GM12801 (cell line): ENCODE measurements around the gene KIAA1217.

ENCODE experiments used
- TF ChIP-seq, protein P1 (sequence below): IDR thresholded peaks from one replicate; pipeline ENCODE4 v1.5.1; 2011; ENCODE audit warnings: control low read depth; ENCODE audit not compliant: insufficient read length; ENCODE audit errors: extremely low read depth

Gene KIAA1217, protein sequence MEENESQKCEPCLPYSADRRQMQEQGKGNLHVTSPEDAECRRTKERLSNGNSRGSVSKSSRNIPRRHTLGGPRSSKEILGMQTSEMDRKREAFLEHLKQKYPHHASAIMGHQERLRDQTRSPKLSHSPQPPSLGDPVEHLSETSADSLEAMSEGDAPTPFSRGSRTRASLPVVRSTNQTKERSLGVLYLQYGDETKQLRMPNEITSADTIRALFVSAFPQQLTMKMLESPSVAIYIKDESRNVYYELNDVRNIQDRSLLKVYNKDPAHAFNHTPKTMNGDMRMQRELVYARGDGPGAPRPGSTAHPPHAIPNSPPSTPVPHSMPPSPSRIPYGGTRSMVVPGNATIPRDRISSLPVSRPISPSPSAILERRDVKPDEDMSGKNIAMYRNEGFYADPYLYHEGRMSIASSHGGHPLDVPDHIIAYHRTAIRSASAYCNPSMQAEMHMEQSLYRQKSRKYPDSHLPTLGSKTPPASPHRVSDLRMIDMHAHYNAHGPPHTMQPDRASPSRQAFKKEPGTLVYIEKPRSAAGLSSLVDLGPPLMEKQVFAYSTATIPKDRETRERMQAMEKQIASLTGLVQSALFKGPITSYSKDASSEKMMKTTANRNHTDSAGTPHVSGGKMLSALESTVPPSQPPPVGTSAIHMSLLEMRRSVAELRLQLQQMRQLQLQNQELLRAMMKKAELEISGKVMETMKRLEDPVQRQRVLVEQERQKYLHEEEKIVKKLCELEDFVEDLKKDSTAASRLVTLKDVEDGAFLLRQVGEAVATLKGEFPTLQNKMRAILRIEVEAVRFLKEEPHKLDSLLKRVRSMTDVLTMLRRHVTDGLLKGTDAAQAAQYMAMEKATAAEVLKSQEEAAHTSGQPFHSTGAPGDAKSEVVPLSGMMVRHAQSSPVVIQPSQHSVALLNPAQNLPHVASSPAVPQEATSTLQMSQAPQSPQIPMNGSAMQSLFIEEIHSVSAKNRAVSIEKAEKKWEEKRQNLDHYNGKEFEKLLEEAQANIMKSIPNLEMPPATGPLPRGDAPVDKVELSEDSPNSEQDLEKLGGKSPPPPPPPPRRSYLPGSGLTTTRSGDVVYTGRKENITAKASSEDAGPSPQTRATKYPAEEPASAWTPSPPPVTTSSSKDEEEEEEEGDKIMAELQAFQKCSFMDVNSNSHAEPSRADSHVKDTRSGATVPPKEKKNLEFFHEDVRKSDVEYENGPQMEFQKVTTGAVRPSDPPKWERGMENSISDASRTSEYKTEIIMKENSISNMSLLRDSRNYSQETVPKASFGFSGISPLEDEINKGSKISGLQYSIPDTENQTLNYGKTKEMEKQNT (N-terminal part only)

DNA sequence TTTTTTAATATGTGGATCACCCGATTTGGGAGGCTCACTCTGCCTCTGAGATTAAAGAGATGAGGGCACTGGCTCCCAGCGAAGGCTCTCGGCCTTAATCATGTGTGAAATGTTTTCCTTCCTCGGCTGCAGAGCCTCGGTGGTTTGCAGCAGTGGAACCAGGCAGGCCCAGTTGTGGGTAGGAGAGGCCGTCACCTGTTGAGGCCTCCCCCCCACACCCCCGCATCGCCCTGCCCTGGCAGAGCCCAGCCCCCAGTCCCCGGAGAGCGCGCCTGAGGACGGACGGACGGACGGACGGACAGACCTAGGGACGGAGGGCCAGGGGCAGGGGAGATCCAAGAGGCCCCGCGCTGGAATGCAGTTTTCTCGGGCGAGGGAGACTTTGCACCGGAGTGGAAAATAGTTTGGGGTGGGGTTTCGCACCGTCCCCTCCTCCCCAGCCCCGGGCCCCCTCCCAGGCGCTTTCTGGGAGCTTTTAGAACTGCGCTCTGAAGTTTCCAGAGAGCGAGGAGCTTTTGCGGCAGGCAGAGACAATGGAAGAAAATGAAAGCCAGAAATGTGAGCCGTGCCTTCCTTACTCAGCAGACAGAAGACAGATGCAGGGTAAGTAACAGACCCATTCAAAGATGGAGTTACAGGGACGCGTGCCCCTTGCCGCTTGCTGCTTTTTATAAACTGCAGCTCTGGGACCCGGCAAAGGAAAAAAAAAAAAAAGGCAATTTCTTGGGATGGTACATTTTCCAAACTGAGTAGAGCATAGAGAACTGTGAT lies at the start of gene KIAA1217:
Gene KIAA1217, plus strand, starts transcription at position 478 of the 771 bp plus-strand sequence. Its CDS starts 56 bp downstream, at position 534.
- TF ChIP-seq, protein P1, sequence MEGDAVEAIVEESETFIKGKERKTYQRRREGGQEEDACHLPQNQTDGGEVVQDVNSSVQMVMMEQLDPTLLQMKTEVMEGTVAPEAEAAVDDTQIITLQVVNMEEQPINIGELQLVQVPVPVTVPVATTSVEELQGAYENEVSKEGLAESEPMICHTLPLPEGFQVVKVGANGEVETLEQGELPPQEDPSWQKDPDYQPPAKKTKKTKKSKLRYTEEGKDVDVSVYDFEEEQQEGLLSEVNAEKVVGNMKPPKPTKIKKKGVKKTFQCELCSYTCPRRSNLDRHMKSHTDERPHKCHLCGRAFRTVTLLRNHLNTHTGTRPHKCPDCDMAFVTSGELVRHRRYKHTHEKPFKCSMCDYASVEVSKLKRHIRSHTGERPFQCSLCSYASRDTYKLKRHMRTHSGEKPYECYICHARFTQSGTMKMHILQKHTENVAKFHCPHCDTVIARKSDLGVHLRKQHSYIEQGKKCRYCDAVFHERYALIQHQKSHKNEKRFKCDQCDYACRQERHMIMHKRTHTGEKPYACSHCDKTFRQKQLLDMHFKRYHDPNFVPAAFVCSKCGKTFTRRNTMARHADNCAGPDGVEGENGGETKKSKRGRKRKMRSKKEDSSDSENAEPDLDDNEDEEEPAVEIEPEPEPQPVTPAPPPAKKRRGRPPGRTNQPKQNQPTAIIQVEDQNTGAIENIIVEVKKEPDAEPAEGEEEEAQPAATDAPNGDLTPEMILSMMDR = no peak

DNA sequence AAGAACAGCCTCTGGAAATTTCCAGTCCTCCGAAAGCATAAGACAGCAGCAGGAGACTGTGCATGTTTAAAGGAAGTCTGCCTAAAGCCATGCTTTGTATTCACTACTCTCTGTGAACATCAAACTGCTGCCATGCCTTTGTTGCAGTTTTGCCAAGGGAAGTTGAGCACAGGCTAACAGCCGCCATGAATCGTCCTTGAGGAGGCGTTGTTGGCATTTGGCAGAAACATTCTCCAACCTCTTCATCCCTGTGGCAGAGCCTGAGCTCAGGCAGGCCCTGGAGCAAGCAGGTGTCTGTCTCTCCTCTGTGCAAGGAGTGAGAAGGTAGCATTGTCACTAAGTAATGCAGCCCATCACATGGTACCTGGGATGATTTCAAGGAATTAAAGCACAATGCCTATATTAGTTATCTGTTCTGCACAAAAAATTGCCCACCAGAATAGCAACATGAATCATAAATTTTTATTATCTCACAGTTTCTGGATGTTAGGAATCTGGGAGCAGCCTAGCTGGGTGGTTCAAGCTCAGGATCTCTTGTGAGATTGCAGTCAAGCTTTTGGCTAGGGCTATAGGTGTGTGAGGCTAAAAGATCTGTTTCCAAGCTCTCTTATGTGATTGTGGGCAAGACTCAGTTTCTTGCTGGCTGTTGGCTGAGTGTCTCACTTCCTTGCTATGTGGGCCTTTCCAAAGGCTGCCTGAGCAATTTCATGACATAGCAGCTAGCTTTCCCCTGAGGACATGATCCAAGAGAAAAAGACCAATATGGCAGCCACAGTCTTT lies 46.5 kb upstream of the KIAA1217 start:
- TF ChIP-seq, protein P1 = no peak

DNA sequence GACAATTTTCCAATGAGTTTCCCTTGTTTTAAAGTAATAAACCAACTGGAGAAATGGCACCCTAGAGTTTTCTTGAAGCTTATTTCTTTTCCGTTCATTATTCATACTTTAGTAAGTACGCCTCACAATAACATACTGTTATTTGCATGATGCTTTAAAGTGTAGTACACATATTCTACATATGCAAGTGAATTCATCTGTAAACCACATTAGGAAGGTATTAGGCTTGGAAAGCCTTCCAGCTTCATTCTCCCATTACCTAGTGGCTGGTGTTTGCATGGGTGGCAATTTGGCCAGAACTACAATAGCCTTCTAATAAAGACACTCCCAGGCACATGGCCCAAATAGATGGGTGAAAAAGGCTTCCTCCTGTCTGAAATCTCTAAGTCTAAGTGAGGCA lies 45.5 kb upstream of the KIAA1217 start:
- TF ChIP-seq, protein P1 = no peak

DNA sequence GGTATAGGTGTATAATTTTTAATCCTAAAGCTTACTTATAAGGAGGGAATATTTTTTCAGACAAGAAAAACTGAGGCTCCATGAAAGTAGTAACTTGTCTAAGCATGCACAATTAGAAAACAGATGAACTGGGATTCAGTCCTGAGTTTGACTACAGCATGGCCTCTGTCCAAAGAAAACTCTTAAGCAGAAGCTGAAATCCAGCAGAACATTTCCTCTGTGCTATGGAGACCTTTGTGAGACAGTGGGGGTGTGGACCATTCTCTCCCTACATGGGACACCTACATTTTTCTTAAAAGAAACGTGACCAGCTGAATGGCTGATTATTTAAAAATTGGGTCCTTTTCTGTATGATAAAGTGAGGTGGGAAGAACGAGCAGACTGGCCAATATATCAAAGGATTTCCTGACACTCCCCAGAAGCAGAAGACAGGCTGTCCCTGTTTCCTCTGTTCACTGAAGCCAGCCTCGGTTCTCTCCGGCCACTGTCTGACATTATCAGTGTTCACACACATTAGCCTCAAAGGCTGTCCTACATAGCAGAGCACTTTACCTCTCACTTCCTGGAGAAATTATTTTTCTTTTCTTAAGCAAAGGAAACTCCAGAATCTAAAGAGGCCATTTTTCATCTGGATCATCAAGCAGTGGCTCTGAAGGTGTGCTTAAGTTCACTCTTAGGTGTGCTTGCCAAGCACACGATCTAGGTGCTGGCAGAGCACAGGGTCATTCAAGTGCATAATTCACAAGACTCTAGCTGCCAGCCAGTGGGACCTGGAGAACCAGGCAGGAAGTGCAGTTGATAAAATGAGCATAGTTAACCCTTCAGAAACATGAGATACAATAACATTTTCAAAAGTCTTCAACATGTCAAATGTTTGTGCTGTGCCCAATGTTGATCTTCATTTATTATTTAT lies 40.4 kb upstream of the KIAA1217 start:
- TF ChIP-seq, protein P1 = no peak

DNA sequence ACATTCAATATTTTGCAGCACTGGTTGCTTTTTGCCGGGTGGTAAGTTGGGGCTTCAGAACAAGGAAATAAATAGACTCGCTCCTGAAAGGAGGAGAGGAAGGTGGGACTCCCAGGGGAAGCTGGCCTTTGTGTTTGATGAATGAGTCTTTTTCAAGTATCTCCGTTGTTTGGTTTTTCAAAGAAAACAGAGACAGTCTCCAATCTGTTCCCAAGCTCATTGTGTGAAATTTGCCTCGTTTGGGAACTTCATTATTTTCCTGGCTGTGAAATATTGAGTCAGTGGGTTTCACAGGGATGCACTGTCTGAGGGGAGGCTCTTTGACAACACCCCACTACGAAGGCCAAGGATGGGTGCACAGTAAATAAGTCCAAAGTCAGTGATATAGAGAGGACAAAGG lies 38.7 kb upstream of the KIAA1217 start:
- TF ChIP-seq, protein P1 = no peak
